Placental pericyte (primary cell): ENCODE measurements around the gene ATAD3B. TPM values are rescaled to one million over a fixed set of nuclear protein-coding genes. Genes with fewer than 3 reads are reported as not detected.

Source experiments
- total RNA-seq: library from RNA; depleted of rRNA; stranded (reverse); fragments of >200 nt; gene quantifications from 2 replicates; pipeline ENCODE4 v1.2.3, GENCODE V29; 2012

ATAD3B gene, protein sequence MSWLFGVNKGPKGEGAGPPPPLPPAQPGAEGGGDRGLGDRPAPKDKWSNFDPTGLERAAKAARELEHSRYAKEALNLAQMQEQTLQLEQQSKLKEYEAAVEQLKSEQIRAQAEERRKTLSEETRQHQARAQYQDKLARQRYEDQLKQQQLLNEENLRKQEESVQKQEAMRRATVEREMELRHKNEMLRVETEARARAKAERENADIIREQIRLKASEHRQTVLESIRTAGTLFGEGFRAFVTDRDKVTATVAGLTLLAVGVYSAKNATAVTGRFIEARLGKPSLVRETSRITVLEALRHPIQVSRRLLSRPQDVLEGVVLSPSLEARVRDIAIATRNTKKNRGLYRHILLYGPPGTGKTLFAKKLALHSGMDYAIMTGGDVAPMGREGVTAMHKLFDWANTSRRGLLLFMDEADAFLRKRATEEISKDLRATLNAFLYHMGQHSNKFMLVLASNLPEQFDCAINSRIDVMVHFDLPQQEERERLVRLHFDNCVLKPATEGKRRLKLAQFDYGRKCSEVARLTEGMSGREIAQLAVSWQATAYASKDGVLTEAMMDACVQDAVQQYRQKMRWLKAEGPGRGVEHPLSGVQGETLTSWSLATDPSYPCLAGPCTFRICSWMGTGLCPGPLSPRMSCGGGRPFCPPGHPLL
- 26.9 and 34.1 TPM in 2 replicates for total RNA-seq

GRCh38 chr1:1471389-1472052 lies at the start of gene ATAD3B:
Gene ATAD3B, plus strand, starts transcription at chr1:1471765. Its CDS starts 120 bp downstream, at chr1:1471885.

DNA sequence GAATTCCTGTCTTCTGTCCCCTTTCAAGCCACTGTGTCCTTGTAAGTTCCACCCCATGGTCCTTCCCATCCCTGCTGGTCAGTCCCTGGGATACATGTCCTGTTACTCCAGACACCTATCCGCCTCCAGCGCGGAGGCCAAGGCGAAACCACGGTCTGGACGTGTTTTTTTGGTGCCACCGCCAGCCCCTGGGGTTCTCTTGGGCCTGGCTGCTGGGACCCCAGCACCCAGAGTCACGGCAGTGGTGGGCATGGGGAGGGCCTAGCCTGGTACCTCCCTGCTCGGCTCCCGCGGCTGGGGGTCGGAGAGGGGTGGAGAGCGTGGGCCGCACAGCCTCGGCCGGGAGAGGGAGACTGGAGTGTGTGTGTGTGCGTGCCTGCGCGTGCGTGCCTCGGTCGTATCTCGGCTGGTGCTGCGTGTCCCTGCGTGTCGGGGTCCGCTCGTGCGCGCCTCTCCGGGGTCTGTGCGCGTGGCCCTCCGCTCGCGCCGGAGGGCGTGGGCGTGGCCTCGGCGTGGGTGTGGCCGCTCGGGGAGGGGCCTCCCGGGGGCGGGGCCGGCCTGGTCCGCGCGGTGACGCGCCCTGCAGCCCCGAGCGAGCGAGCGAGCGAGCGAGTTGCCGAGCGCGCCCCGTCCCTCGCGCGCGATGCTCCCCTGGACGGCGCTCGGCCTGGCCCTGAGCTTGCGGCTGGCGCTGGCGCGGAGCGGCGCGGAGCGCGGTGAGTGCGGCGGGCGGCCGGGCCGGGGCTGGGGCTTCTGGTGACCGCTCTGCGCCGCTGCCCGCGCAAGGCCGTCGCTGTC lies 36.3 kb upstream of the ATAD3B start, which contains the start of gene VWA1:
Gene VWA1 (plus strand): TSS at position 585 of the 798 bp plus-strand sequence. CDS start 59 bp downstream, at position 644.

DNA sequence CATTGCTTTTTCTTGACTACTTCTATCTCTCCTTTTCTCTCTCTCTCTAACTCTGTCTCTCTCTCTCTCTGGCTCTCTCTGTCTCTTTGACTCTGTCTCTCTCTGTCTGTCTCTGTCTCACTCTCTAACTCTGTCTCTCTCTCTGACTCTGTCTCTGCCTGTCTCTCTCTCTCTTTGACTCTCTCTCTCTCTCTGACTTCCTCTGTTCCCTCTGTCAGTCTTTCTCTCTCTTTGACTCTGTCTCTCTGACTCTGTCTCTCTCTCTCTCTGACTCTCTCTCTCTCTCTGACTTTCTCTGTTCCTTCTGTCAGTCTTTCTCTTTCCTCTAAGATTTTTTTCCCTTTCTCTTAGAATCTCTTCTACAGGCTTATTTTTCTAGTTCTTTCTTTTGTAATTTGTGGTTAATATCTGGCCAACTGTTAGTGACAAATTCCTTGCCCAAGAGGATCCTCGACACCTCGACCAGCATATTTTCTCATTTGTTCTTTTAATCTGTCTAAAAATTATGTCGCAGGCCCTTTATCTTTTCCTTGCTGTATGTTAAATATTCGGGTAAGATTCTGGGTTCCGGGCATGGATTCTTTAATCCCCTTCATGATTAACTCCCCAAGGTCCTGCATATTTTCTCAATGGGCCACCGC lies 22.3 kb upstream of the ATAD3B start, which contains the start of gene ATAD3C:
Gene ATAD3C (plus strand): TSS at position 591 of the 641 bp plus-strand sequence. CDS start 995 bp downstream, outside the sequence.

GRCh38 chr1:1511533-1512285 lies 40.1 kb downstream of the ATAD3B start, which contains the start of gene ATAD3A:
Gene ATAD3A, plus strand, starts transcription at chr1:1512162. Its CDS starts 107 bp downstream, at chr1:1512269.

GRCh38 chr1:1540090-1540817 lies 68.7 kb downstream of the ATAD3B start, which contains the start of gene TMEM240:
Gene TMEM240, minus strand, starts transcription at chr1:1540624. Its CDS starts 278 bp downstream, at chr1:1540346.

Other genes starting within 250 kb of the ATAD3B start
- gene SDF4, start 239.8 kb upstream of the ATAD3B start, total RNA-seq, result 104 and 223 TPM in 2 replicates
- gene B3GALT6, start 239.5 kb upstream of the ATAD3B start, total RNA-seq, result 34.4 and 38.5 TPM in 2 replicates
- gene C1QTNF12, start 225.0 kb upstream of the ATAD3B start, total RNA-seq, result 0.44 and 1.3 TPM in 2 replicates
- gene UBE2J2, start 197.9 kb upstream of the ATAD3B start, total RNA-seq, result 50.1 and 62.3 TPM in 2 replicates
- 0.57 and 1.3 TPM in 2 replicates for gene SCNN1D, start 191.3 kb upstream of the ATAD3B start, total RNA-seq
- 37.2 and 53.4 TPM in 2 replicates for gene ACAP3, start 163.8 kb upstream of the ATAD3B start, total RNA-seq
- 23.0 and 37.4 TPM in 2 replicates for gene PUSL1, start 163.2 kb upstream of the ATAD3B start, total RNA-seq
- 83.8 and 94.6 TPM in 2 replicates for gene INTS11, start 147.1 kb upstream of the ATAD3B start, total RNA-seq
- 20.8 and 28.1 TPM in 2 replicates for gene CPTP, start 147.0 kb upstream of the ATAD3B start, total RNA-seq
- 0.14 and 1.3 TPM in 2 replicates for gene TAS1R3, start 140.5 kb upstream of the ATAD3B start, total RNA-seq
- 56.5 and 159 TPM in 2 replicates for gene DVL1, start 122.3 kb upstream of the ATAD3B start, total RNA-seq
- gene MXRA8, start 113.2 kb upstream of the ATAD3B start, total RNA-seq, result 342 and 367 TPM in 2 replicates
- 78.1 and 134 TPM in 2 replicates for gene AURKAIP1, start 96.6 kb upstream of the ATAD3B start, total RNA-seq
- 96.1 and 129 TPM in 2 replicates for gene CCNL2, start 72.4 kb upstream of the ATAD3B start, total RNA-seq
- gene MRPL20, start 64.5 kb upstream of the ATAD3B start, total RNA-seq, result 51.9 and 91.8 TPM in 2 replicates
- gene ANKRD65, start 50.5 kb upstream of the ATAD3B start, total RNA-seq, result under 0.01 and 0.14 TPM in 2 replicates
- gene VWA1, start 36.1 kb upstream of the ATAD3B start, total RNA-seq, result 5.9 and 7.9 TPM in 2 replicates
- under 0.01 TPM in 1 of 2 replicates, not detected in the other for gene ATAD3C, start 22.1 kb upstream of the ATAD3B start, total RNA-seq
- gene ATAD3A, start 40.4 kb downstream of the ATAD3B start, total RNA-seq, result 47.1 and 78.2 TPM in 2 replicates
- 4.4 and 4.8 TPM in 2 replicates for gene TMEM240, start 68.9 kb downstream of the ATAD3B start, total RNA-seq
- gene SSU72, start 103.1 kb downstream of the ATAD3B start, total RNA-seq, result 91.5 and 111 TPM in 2 replicates
- 3.4 and 3.5 TPM in 2 replicates for gene FNDC10, start 128.4 kb downstream of the ATAD3B start, total RNA-seq
- gene MIB2, start 143.7 kb downstream of the ATAD3B start, total RNA-seq, result 39.1 and 94.3 TPM in 2 replicates
- 8.4 and 12.9 TPM in 2 replicates for gene MMP23B, start 160.4 kb downstream of the ATAD3B start, total RNA-seq
- gene CDK11B, start 187.2 kb downstream of the ATAD3B start, total RNA-seq, result 9.2 and 9.8 TPM in 2 replicates
- gene SLC35E2B, start 221.0 kb downstream of the ATAD3B start, total RNA-seq, result 41.1 and 51.4 TPM in 2 replicates